Cardiac muscle cell (in vitro differentiated cells and primary cell): ENCODE measurements around the gene OR2H2. TPM values are rescaled to one million over a fixed set of nuclear protein-coding genes. Genes with fewer than 3 reads are reported as not detected.

Source experiments
- DNase-seq, 2 donors: peaks; one replicate each; pipeline versions ENCODE4 v3.0.0 to v3.0.0-alpha.2; 2010 to 2017; ENCODE audit warnings: low read depth in 1 of 2, low spot score in 1 of 2
- H3K27ac ChIP-seq: fragments of 200-600 bp; sonication (generic); 2 replicates; pipeline ENCODE4 v1.5.1; 2016
- H3K27me3 ChIP-seq: fragments of 200-600 bp; sonication (generic); 2 replicates; pipeline ENCODE4 v1.6.0; 2016; ENCODE audit warnings: control low read depth
- H3K36me3 ChIP-seq: fragments of 200-600 bp; sonication (generic); 2 replicates; pipeline ENCODE4 v1.5.1; 2016; ENCODE audit warnings: control low read depth
- H3K4me1 ChIP-seq: fragments of 200-600 bp; sonication (generic); 2 replicates; pipeline ENCODE4 v1.8.1; 2017; ENCODE audit warnings: low read depth, mild to moderate bottlenecking, mixed run types
- H3K4me3 ChIP-seq: fragments of 200-600 bp; sonication (generic); 2 replicates; pipeline ENCODE4 v1.5.1; 2016; ENCODE audit warnings: mild to moderate bottlenecking
- H3K9me3 ChIP-seq: fragments of 200-600 bp; sonication (generic); 2 replicates; pipeline ENCODE4 v1.5.1; 2017; ENCODE audit warnings: low read depth, mild to moderate bottlenecking, control low read depth
- polyA plus RNA-seq: library from polyadenylated mRNA; unstranded; fragments of >200 nt; fragmentation: Nextera tagmentation; extraction: Ambion mirVana; gene quantifications from 2 replicates; pipeline ENCODE4 v1.2.1, GENCODE V29; 2016
- total RNA-seq: library from RNA; depleted of rRNA; stranded (reverse); fragments of >200 nt; gene quantifications from 2 replicates; pipeline ENCODE4 v1.2.3, GENCODE V29; 2016
- TF ChIP-seq, protein P1 (sequence below): IDR thresholded peaks from 2 replicates; pipeline ENCODE4 v1.5.1; 2012; ENCODE audit warnings: low read depth, mild to moderate bottlenecking, low read length

Gene OR2H2
- total and polyA plus RNA-seq, 2 experiments from 2014 or later, result 0.73 TPM; not detected in 1

DNA sequence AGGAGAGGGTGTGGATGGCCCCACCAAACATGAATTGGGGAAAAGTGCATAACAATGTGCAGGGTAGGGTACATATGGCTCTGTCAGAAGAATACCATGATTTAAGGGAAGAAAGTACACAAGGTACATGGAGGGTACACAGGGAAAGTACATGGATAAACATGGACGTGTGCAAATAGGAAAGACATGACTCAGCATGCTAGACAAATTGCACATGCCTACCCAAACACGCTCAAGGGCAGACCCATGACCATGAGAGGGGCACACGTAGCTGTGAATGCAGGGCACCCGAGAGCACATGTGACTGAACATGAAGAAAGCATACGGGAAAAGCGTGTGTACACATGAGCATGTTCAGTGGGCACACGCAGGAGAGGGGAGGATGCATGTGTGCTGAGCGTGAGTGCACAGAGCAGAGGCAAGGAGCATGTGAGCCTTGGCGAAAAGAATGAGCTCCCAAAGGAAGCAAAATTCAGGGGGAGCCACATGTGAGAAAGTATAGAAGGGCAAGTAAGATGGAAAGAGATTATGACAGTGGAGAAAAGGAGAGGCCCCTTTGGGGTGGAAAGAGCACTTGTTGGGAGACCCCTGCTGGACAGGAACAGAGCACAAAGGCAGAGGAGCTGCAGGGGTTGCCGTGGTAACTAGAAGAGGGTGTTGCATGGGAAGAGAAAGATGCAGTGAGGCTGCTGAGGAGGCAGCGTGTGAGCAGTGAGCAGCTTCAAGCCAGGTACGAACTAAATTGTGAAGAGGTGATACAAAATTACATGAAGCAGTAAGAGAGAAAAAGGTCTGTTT is 17.8 kb downstream of the OR2H2 start:
- Histone ChIP-seq H3K36me3 (peaks cover 34% of the 10 kb centered on the region), H3K4me1 (no peaks in the 10 kb centered on the region), H3K4me3 (no peak overlapping the region), H3K9me3 (no peaks in the 10 kb centered on the region), H3K27ac (no peak overlapping the region), H3K27me3 (no peaks in the 10 kb centered on the region)
- DNase-seq, result peak; percentile 25 to 68
- TF ChIP-seq, protein P1, sequence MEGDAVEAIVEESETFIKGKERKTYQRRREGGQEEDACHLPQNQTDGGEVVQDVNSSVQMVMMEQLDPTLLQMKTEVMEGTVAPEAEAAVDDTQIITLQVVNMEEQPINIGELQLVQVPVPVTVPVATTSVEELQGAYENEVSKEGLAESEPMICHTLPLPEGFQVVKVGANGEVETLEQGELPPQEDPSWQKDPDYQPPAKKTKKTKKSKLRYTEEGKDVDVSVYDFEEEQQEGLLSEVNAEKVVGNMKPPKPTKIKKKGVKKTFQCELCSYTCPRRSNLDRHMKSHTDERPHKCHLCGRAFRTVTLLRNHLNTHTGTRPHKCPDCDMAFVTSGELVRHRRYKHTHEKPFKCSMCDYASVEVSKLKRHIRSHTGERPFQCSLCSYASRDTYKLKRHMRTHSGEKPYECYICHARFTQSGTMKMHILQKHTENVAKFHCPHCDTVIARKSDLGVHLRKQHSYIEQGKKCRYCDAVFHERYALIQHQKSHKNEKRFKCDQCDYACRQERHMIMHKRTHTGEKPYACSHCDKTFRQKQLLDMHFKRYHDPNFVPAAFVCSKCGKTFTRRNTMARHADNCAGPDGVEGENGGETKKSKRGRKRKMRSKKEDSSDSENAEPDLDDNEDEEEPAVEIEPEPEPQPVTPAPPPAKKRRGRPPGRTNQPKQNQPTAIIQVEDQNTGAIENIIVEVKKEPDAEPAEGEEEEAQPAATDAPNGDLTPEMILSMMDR, result peak; percentile 28

DNA sequence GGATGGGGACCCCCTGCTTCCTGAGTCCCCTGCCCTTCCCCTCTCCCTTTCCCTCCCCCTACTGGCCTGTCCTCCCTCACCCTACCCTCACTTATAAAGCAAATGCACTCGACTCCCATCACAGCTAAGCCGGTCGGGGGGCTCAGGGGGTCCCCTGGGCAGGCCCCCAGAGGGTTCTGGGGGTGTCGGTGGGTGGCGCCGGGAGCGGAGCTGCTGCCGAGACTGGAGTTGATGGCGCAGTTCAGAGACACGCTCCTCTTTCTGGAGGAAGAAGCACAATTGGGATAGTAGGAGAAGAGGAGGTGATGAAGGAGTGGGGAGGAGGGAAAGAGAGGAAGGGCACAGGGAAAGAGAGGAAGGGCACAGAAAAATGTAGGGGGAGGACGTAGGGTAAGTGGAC is 18.5 kb downstream of the OR2H2 start:
- no peaks in the 10 kb centered on the region for H3K9me3 ChIP-seq
- no peaks in the 10 kb centered on the region for H3K27me3 ChIP-seq
- no peaks in the 10 kb centered on the region for H3K4me1 ChIP-seq
- H3K4me3 ChIP-seq, result no peak overlapping the region
- DNase-seq, result no peak
- TF ChIP-seq, protein P1, result no peak
- peaks cover 38% of the 10 kb centered on the region for H3K36me3 ChIP-seq
- no peak overlapping the region for H3K27ac ChIP-seq

DNA sequence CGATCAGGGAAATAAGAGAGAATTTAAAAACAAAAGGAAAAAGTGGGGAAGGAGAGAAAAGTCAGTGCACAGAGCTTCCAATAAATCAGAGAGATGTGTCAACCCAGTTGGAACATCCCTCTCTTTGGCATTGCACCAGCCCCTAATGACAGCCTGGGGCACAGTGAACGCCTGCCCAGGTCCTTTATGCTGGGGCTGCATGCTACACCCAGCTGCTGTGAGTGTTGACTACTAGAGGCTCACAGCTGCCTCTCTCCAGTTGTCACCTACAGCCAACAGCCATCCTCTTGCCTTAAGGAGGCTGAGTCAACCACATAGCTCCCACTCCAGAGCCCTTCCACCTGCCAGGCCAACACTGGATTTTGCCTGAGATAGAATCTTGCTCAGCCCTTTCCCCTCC is 19.0 kb downstream of the OR2H2 start:
- peaks cover 38% of the 10 kb centered on the region for H3K36me3 ChIP-seq
- no peak overlapping the region for H3K27ac ChIP-seq

DNA sequence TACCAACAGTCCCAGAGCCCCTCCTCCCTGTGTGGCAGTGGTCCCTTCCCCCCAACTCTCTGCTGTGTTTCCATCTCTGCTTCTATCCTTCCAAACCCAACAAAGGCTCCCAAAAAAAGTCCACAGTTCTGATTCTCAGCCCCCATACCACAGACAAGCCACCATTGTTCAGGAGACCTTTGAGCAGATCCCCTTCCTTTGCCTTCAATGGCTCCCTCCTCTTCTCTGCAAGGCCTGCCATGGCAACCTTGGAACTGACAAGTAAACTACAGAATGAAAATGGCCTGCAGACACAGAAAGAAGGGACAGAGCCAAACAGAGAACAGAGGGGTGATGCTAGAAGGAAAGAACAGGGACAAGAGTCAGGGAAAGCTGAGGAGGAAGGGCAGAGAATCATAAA is 23.2 kb downstream of the OR2H2 start:
- Histone ChIP-seq H3K4me3 (no peak overlapping the region), H3K36me3 (peaks cover 59% of the 10 kb centered on the region), H3K9me3 (no peaks in the 10 kb centered on the region), H3K4me1 (no peaks in the 10 kb centered on the region), H3K27me3 (no peaks in the 10 kb centered on the region), H3K27ac (no peak overlapping the region)
- DNase-seq, result no peak
- TF ChIP-seq, protein P1, result no peak

More for the DNA sequence above, 19.0 kb downstream of the OR2H2 start:
- H3K9me3 ChIP-seq, result no peaks in the 10 kb centered on the region
- TF ChIP-seq, protein P1, result no peak
- H3K4me1 ChIP-seq, result no peaks in the 10 kb centered on the region
- no peak for DNase-seq
- H3K27me3 ChIP-seq, result no peaks in the 10 kb centered on the region
- H3K4me3 ChIP-seq, result no peak overlapping the region

DNA sequence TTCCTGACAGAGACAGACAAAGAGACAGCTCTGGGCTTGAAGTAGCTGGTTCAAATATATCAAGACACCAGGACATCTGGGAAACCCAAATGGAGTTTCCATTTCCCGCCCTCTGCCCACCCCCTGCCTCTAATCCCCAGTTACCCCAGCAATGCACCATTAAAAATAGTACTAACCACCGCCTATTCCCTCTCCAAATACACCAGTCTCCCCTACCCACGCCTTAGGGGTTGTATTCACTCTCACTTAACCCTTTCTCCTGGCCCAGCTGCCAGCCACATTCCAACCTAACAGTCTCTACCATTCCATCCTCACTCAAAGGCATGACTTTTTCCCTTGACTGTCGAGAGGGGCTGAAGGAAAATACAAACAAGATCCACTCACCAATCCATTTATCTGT is 25.6 kb downstream of the OR2H2 start:
- TF ChIP-seq, protein P1, result no peak
- Histone ChIP-seq H3K27me3 (no peaks in the 10 kb centered on the region), H3K27ac (no peak overlapping the region), H3K36me3 (peaks cover 54% of the 10 kb centered on the region), H3K4me3 (no peak overlapping the region), H3K4me1 (no peaks in the 10 kb centered on the region), H3K9me3 (no peaks in the 10 kb centered on the region)
- no peak for DNase-seq
